ENCODE results near the gene IPO5. TPM values are rescaled to one million over a fixed set of nuclear protein-coding genes. Genes with fewer than 3 reads are reported as not detected.

The IPO5 gene
- total RNA-seq, 6 experiments from 2014 or later: 36.0 to 52.3 (median 45.2) TPM

DNA sequence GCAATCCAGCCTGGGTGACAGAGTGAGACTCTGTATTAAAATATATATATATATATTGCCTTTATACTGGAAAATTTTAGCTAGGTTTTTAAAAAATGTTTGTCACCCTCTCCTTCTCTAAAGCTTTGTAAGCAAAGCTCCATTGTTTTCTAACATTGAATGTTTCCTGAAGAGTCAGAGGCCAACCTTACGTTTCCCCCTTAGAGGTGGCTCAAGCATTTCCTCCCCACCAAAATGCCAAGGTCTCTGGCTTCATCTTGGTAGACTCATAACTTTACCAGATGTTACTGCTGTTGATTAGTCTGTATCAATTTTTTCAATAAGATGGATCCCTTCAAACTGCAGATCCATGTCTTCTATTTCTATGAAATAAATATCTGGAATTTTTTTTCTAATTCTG, 25.2 kb upstream of the IPO5 start:
- Histone ChIP-seq H3K9me3 (no peaks in the 10 kb centered on the region), H3K27ac (no peak overlapping the region), H3K4me3 (no peak overlapping the region), H3K27me3 (no peaks in the 10 kb centered on the region), H3K4me1 (no peaks in the 10 kb centered on the region), H3K36me3 (no peaks in the 10 kb centered on the region)
- DNase-seq: no peak
- no peak for ATAC-seq
- TF ChIP-seq, protein P1, sequence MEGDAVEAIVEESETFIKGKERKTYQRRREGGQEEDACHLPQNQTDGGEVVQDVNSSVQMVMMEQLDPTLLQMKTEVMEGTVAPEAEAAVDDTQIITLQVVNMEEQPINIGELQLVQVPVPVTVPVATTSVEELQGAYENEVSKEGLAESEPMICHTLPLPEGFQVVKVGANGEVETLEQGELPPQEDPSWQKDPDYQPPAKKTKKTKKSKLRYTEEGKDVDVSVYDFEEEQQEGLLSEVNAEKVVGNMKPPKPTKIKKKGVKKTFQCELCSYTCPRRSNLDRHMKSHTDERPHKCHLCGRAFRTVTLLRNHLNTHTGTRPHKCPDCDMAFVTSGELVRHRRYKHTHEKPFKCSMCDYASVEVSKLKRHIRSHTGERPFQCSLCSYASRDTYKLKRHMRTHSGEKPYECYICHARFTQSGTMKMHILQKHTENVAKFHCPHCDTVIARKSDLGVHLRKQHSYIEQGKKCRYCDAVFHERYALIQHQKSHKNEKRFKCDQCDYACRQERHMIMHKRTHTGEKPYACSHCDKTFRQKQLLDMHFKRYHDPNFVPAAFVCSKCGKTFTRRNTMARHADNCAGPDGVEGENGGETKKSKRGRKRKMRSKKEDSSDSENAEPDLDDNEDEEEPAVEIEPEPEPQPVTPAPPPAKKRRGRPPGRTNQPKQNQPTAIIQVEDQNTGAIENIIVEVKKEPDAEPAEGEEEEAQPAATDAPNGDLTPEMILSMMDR (IDR thresholded peaks at IDR 0.05): no peak
- TF ChIP-seq POLR2A (IDR thresholded peaks at IDR 0.05): no peak
- WGBS (ENCODE audit: insufficient coverage, low coverage, low lambda C conversion rate, missing lambda C conversion rate): 75% methylated on average over 1 of the region's 1 CpG
- intact Hi-C loops (cut with DNase I): no loop called here

DNA sequence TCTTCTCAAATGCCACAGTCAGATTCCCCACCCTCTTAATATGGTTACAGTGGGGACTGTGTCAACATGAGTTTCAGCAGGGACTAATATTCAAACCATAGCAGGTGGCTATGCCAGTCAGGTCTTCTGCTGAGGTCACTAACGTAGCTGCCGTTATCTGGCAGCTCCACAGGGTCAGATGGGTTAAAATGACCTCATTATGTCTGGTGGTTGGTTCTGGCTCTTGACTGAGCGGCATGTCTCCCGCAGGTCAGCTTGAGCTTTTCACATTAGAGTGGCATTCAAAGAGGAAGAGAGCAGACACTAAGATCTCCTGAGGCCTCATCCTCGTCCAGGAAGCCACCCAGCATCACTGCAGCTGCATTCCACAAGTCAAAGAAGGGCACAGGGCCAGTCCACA, 21.4 kb upstream of the IPO5 start:
- TF ChIP-seq, protein P1 (IDR thresholded peaks at IDR 0.05): no peak
- no peak for TF ChIP-seq POLR2A (IDR thresholded peaks at IDR 0.05)
- no peak for ATAC-seq
- Histone ChIP-seq H3K4me3 (no peak overlapping the region), H3K9me3 (no peaks in the 10 kb centered on the region), H3K27ac (no peak overlapping the region), H3K27me3 (no peaks in the 10 kb centered on the region), H3K4me1 (no peaks in the 10 kb centered on the region), H3K36me3 (no peaks in the 10 kb centered on the region)
- intact Hi-C loops (cut with DNase I): no loop called here
- WGBS (ENCODE audit: insufficient coverage, low coverage, low lambda C conversion rate, missing lambda C conversion rate): 49% methylated on average over 3 of the region's 5 CpGs
- DNase-seq: no peak

DNA sequence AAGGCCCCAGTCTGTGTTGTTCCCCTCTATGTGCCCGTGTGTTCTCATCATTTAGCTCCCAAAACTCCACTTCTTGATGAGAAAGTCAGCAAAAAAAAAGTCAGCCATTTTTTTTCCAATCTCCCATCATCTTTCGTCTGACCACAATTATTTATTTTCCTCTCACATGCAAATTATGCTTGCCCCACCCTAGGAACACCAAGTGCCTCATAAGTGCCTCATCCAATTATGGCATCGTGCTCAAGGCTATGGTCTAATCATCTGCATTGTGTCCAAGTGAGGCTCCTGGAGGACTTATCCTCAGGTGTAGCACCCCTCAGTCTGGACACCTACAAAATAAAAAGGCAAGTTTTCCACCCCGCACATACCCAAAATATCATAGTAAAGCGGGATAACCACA, 20.8 kb upstream of the IPO5 start:
- no peak overlapping the region for H3K27ac ChIP-seq
- no peak for ATAC-seq
- H3K27me3 ChIP-seq: no peaks in the 10 kb centered on the region
- intact Hi-C loops (cut with DNase I): no loop called here
- no peaks in the 10 kb centered on the region for H3K9me3 ChIP-seq
- H3K36me3 ChIP-seq: no peaks in the 10 kb centered on the region
- no peaks in the 10 kb centered on the region for H3K4me1 ChIP-seq
- TF ChIP-seq POLR2A (IDR thresholded peaks at IDR 0.05): no peak
- TF ChIP-seq, protein P1 (IDR thresholded peaks at IDR 0.05): no peak
- no peak overlapping the region for H3K4me3 ChIP-seq
- 86% methylated on average over 5 of the region's 5 CpGs for WGBS (ENCODE audit: insufficient coverage, low coverage, low lambda C conversion rate, missing lambda C conversion rate)
- no peak for DNase-seq

DNA sequence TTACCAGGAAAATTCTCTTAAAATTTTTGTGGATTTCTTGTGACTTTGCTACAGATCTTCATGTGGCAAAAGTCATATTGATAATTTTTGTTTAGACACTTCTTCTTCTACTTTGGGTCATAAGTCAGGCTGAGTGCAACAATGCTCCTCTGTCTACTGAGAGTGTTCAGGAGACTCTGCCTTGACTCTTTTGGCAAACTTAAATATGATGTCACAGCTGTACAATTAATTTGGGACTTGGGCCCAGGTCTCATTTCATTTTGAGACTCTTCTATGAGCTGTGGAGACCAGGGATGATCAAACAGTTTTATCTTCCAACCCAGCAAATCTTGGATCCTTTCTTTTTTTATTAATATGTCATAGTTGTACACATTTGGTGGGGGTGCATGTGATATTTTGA, 19.7 kb upstream of the IPO5 start:
- Histone ChIP-seq H3K4me3 (no peak overlapping the region), H3K36me3 (no peaks in the 10 kb centered on the region), H3K27me3 (no peaks in the 10 kb centered on the region), H3K9me3 (no peaks in the 10 kb centered on the region), H3K27ac (no peak overlapping the region), H3K4me1 (no peaks in the 10 kb centered on the region)
- no peak for DNase-seq
- ATAC-seq: no peak
- no peak for TF ChIP-seq POLR2A (IDR thresholded peaks at IDR 0.05)
- TF ChIP-seq, protein P1 (IDR thresholded peaks at IDR 0.05): no peak
- intact Hi-C loops (cut with DNase I): no loop called here

DNA sequence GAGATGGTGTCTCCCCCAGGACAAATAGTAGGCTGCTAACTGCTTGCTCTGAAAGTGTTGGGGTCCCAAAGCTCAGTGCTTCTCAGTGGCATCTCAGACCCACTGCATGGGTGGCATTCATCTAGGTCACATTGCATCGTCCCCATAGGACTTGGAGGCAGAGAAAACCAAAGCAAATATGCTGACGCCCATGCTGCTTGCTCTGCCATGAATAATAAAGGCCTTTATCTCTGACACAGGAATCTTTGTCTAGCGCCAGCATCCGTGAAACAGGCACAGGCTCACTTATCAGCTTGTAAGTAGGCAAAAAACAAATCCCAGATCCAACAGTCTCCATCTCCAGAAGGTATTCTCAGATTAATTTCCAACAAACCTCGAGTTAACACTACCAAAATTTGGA, 18.9 kb upstream of the IPO5 start:
- no peak for TF ChIP-seq POLR2A (IDR thresholded peaks at IDR 0.05)
- TF ChIP-seq, protein P1 (IDR thresholded peaks at IDR 0.05): no peak
- ATAC-seq: no peak
- intact Hi-C loops (cut with DNase I): no loop called here
- no peaks in the 10 kb centered on the region for H3K4me1 ChIP-seq
- no peak for DNase-seq
- no peaks in the 10 kb centered on the region for H3K9me3 ChIP-seq
- no peak overlapping the region for H3K27ac ChIP-seq
- WGBS (ENCODE audit: insufficient coverage, low coverage, low lambda C conversion rate, missing lambda C conversion rate): 44% methylated on average over 5 of the region's 5 CpGs
- H3K36me3 ChIP-seq: no peaks in the 10 kb centered on the region
- H3K27me3 ChIP-seq: no peaks in the 10 kb centered on the region
- no peak overlapping the region for H3K4me3 ChIP-seq
